ENCODE data around the gene ARHGAP10.

DNA sequence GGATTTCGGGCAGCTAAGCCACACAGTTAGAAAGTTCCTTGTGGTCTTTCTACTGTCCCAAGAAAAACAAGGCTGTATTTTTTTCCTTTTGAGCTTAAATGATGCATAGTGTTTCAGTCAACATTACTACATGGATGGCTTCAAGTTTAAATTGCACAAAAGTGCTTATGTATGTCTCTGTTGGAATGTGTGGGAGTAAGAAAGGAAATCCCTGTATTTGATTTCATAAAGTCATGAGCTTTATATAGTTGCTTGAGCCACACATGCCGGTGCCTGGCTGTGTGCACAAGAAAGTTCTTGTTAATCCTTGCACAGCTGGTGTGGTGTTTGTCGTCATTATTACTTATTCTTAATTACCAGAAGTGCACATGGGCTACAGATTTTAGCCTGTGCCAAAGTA, 262.2 kb downstream of the ARHGAP10 start:
- TF ChIP-seq, protein P1, sequence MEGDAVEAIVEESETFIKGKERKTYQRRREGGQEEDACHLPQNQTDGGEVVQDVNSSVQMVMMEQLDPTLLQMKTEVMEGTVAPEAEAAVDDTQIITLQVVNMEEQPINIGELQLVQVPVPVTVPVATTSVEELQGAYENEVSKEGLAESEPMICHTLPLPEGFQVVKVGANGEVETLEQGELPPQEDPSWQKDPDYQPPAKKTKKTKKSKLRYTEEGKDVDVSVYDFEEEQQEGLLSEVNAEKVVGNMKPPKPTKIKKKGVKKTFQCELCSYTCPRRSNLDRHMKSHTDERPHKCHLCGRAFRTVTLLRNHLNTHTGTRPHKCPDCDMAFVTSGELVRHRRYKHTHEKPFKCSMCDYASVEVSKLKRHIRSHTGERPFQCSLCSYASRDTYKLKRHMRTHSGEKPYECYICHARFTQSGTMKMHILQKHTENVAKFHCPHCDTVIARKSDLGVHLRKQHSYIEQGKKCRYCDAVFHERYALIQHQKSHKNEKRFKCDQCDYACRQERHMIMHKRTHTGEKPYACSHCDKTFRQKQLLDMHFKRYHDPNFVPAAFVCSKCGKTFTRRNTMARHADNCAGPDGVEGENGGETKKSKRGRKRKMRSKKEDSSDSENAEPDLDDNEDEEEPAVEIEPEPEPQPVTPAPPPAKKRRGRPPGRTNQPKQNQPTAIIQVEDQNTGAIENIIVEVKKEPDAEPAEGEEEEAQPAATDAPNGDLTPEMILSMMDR (IDR thresholded peaks at IDR 0.05) = no peak
- no peak for TF ChIP-seq POLR2A (IDR thresholded peaks at IDR 0.05)
